Transverse colon (tissue), 4 donors: ENCODE data around the gene ITGAD.

Experiments used
- POLR2A ChIP-seq: fragments of 450-650 bp; IDR thresholded peaks from one replicate; pipeline ENCODE4 v1.6.1; 2016; ENCODE audit warnings: antibody characterized with exemption, mild to moderate bottlenecking, moderate library complexity
- POLR2AphosphoS5 ChIP-seq, 3 donors: sonication (generic); formaldehyde crosslinking; IDR thresholded peaks; one replicate each; pipeline ENCODE4 v1.6.1; 2016; ENCODE audit warnings: antibody characterized with exemption in 3 of 3
- TF ChIP-seq, protein P1 (sequence below), 5 experiments: fragments of 200-600 bp in 3 of 5; fragments of 450-650 bp in 2 of 5; sonication (generic) in 3 of 5; IDR thresholded peaks; 1 replicate in 2 of 5; 2 replicates in 3 of 5; pipeline ENCODE4 v1.5.1; 2016 to 2017; ENCODE audit warnings: antibody characterized with exemption in 5 of 5, inconsistent platforms in 3 of 5, mild to moderate bottlenecking in 2 of 5, moderate library complexity in 1 of 5

- TF ChIP-seq, protein P1, sequence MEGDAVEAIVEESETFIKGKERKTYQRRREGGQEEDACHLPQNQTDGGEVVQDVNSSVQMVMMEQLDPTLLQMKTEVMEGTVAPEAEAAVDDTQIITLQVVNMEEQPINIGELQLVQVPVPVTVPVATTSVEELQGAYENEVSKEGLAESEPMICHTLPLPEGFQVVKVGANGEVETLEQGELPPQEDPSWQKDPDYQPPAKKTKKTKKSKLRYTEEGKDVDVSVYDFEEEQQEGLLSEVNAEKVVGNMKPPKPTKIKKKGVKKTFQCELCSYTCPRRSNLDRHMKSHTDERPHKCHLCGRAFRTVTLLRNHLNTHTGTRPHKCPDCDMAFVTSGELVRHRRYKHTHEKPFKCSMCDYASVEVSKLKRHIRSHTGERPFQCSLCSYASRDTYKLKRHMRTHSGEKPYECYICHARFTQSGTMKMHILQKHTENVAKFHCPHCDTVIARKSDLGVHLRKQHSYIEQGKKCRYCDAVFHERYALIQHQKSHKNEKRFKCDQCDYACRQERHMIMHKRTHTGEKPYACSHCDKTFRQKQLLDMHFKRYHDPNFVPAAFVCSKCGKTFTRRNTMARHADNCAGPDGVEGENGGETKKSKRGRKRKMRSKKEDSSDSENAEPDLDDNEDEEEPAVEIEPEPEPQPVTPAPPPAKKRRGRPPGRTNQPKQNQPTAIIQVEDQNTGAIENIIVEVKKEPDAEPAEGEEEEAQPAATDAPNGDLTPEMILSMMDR (IDR thresholded peaks at IDR 0.05): no peak
- no peak for TF ChIP-seq POLR2AphosphoS5 (IDR thresholded peaks at IDR 0.05)
- TF ChIP-seq POLR2A: no peak
Measured at GRCh38 chr16:31360251-31360650, 32.9 kb upstream of the ITGAD start.
